B cell (primary cell): ENCODE measurements around the gene MMP14. TPM values are rescaled to one million over a fixed set of nuclear protein-coding genes. Genes with fewer than 3 reads are reported as not detected.

Experiments
- ATAC-seq: fragments of 200-7000 bp; cut with Tn5 transposase; one replicate; pipeline ENCODE4 v1.10.0; 2021; ENCODE audit warnings: low read depth, mild to moderate bottlenecking, moderate number of reproducible peaks, moderate library complexity
- CTCF ChIA-PET: fragments of 350-600 bp; sonication (Branson Sonifier 250); formaldehyde crosslinking; loops from one replicate; lab custom pipeline; 2021; ENCODE audit warnings: antibody characterized with exemption, inconsistent platforms; lab: Charles Lee
- POLR2A ChIA-PET: fragments of 350-600 bp; sonication (Branson Sonifier 250); formaldehyde crosslinking; loops from one replicate; lab custom pipeline; 2021; ENCODE audit warnings: antibody characterized with exemption; lab: Charles Lee
- DNase-seq: peaks from one replicate; pipeline ENCODE4 v3.0.0; 2013
- H2AFZ ChIP-seq: 2 replicates; pipeline ENCODE4 v1.6.1; 2012; ENCODE audit warnings: mild to moderate bottlenecking, low read depth, low read length; ENCODE audit not compliant: insufficient read depth, poor library complexity, severe bottlenecking
- H3K27ac ChIP-seq, 2 donors: 1 replicate in 1 of 2; 2 replicates in 1 of 2; pipeline ENCODE4 v1.5.1; 2012 to 2013; ENCODE audit warnings: low read length in 2 of 2, mild to moderate bottlenecking in 2 of 2, moderate library complexity in 1 of 2
- H3K27me3 ChIP-seq, 4 experiments: fragments of 200-600 bp in 1 of 4; sonication (generic) in 1 of 4; replicated peaks in 1 of 4; 1 replicate in 2 of 4; 2 replicates in 2 of 4; pipeline versions ENCODE4 v1.6.1 to v1.7.0; 2013 to 2016; ENCODE audit warnings: low read length in 3 of 4, mild to moderate bottlenecking in 2 of 4, mixed read lengths in 1 of 4, moderate library complexity in 1 of 4; ENCODE audit not compliant: insufficient read depth in 4 of 4, control insufficient read depth in 3 of 4; ENCODE audit errors: control extremely low read depth in 1 of 4
- H3K36me3 ChIP-seq, 2 experiments: replicated peaks in 1 of 2; 1 replicate in 1 of 2; 2 replicates in 1 of 2; pipeline versions ENCODE4 v1.6.1 to v1.7.1; 2013; ENCODE audit warnings: low read length in 1 of 2; ENCODE audit not compliant: insufficient read depth in 2 of 2, control insufficient read depth in 1 of 2; ENCODE audit errors: control extremely low read depth in 1 of 2, extremely low read depth in 1 of 2
- H3K4me1 ChIP-seq, 2 donors: fragments of 200-600 bp in 1 of 2; sonication (generic) in 1 of 2; 1 replicate in 1 of 2; 2 replicates in 1 of 2; pipeline versions ENCODE4 v1.5.1 to v1.6.1; 2013 to 2017; ENCODE audit warnings: low read length in 2 of 2; ENCODE audit not compliant: control insufficient read depth in 2 of 2, insufficient read depth in 2 of 2
- H3K4me2 ChIP-seq: replicated peaks from 2 replicates; pipeline ENCODE3; 2012; ENCODE audit warnings: mild to moderate bottlenecking, low read depth, low read length; ENCODE audit not compliant: poor library complexity, severe bottlenecking
- H3K4me3 ChIP-seq, 5 experiments: fragments of 200-600 bp in 1 of 5; sonication (generic) in 1 of 5; 1 replicate in 3 of 5; 2 replicates in 2 of 5; pipeline versions ENCODE4 v1.5.1 to v1.7.0; 2011 to 2016; ENCODE audit warnings: low read length in 4 of 5, mild to moderate bottlenecking in 4 of 5, low read depth in 2 of 5, control low read depth in 1 of 5, moderate library complexity in 1 of 5; ENCODE audit not compliant: insufficient read depth in 1 of 5; ENCODE audit errors: control extremely low read depth in 1 of 5, extremely low read depth in 1 of 5
- H3K79me2 ChIP-seq: fragments of 200-600 bp; sonication (generic); one replicate; pipeline ENCODE4 v1.6.0; 2016; ENCODE audit warnings: low read length; ENCODE audit not compliant: control insufficient read depth, insufficient read depth
- H3K9ac ChIP-seq: fragments of 200-600 bp; sonication (generic); 2 replicates; pipeline ENCODE4 v1.6.1; 2017; ENCODE audit warnings: mild to moderate bottlenecking, low read length, moderate library complexity
- H3K9me3 ChIP-seq, 3 donors: one replicate each; pipeline versions ENCODE4 v1.6.1 to v1.7.1; 2013; ENCODE audit warnings: low read length in 2 of 3; ENCODE audit not compliant: control insufficient read depth in 2 of 3, insufficient read depth in 1 of 3; ENCODE audit errors: control extremely low read depth in 1 of 3
- H4K20me1 ChIP-seq: 2 replicates; pipeline ENCODE4 v1.6.0; 2012; ENCODE audit warnings: mild to moderate bottlenecking, low read length; ENCODE audit not compliant: insufficient read depth, control insufficient read depth, poor library complexity, severe bottlenecking
- H3K27ac Mint-ChIP-seq: one replicate; pipeline ENCODE4 v1.8.0; 2021; ENCODE audit warnings: mixed read lengths
- H3K27me3 Mint-ChIP-seq: one replicate; pipeline ENCODE4 v1.8.0; 2021; ENCODE audit warnings: mixed read lengths
- H3K4me1 Mint-ChIP-seq: one replicate; pipeline ENCODE4 v1.8.0; 2021; ENCODE audit warnings: mixed read lengths
- H3K4me3 Mint-ChIP-seq: one replicate; pipeline ENCODE4 v1.8.0; 2021; ENCODE audit warnings: mixed read lengths
- H3K9me3 Mint-ChIP-seq: one replicate; pipeline ENCODE4 v1.8.0; 2022; ENCODE audit warnings: mixed read lengths; ENCODE audit not compliant: insufficient read depth
- CTCF ChIP-seq: fragments of 200-600 bp; IDR thresholded peaks from one replicate; pipeline ENCODE4 v1.8.0; 2022; ENCODE audit warnings: antibody characterized with exemption, mild to moderate bottlenecking
- EZH2 ChIP-seq: IDR thresholded peaks from 2 replicates; pipeline ENCODE4 v1.6.1; 2012; ENCODE audit warnings: borderline replicate concordance, low read depth, mild to moderate bottlenecking, moderate library complexity, low read length; ENCODE audit not compliant: insufficient read depth, poor library complexity, severe bottlenecking
- WGBS: methylation state at CpG from one replicate; pipeline ENCODE4 v1.1.5; 2013; ENCODE audit warnings: missing lambda C conversion rate; ENCODE audit not compliant: insufficient coverage; 5-methylcytosine and 5-hydroxymethylcytosine counted together
- intact Hi-C: fragments of 100-400 bp; cut with micrococcal nuclease; formaldehyde crosslinking; loops from one replicate; pipeline ENCODE4 v1.10.0; 2022
- polyA minus RNA-seq: library from RNA; depleted of rRNA, polyadenylated mRNA; stranded (reverse); fragments of >200 nt; gene quantifications from 2 replicates; pipeline ENCODE4 v1.2.3, GENCODE V29; 2012
- polyA plus RNA-seq: library from polyadenylated mRNA; depleted of rRNA; stranded (reverse); fragments of >200 nt; gene quantifications from 2 replicates; pipeline ENCODE4 v1.2.3, GENCODE V29; 2012
- total RNA-seq, 2 donors: library from RNA; stranded (reverse); fragments of 120-200 nt in 1 of 2; gene quantifications; 1 replicate in 1 of 2; 2 replicates in 1 of 2; pipeline versions ENCODE4 v1.2.3 to v1.2.4, GENCODE V29; 2013 to 2022

Gene MMP14
- total RNA-seq (3.5 and 5.2 TPM in 2 replicates), polyA plus RNA-seq (1.0 and 2.2 TPM in 2 replicates), polyA minus RNA-seq (0.43 and 1.00 TPM in 2 replicates)
- total RNA-seq (2013): 3.5 TPM

- TF ChIP-seq CTCF (no peak), EZH2 (no peak)
- no peaks in the 10 kb centered on the region for H3K79me2 ChIP-seq
- peaks cover 18 to 22% of the 10 kb centered on the region in 2 donors for H3K4me1 ChIP-seq
- no peak within 1 kb of the TSS for H3K27ac ChIP-seq
- peaks cover 0 to 29% (median 11%) of the 10 kb centered on the region in 4 experiments for H3K27me3 ChIP-seq
- H3K4me2 ChIP-seq: peak within 1 kb of the TSS; percentile 88
- no peaks in the 10 kb centered on the region for H4K20me1 ChIP-seq
- H3K27ac Mint-ChIP-seq: peak within 1 kb of the TSS; percentile 94
- peak; percentile 36 for ATAC-seq
- 9% methylated on average over 37 of the region's 46 CpGs for WGBS
- peak within 1 kb of the TSS; percentile 88 for H2AFZ ChIP-seq
- peak within 1 kb of the TSS; percentile 60 for H3K9ac ChIP-seq
- peaks cover 0 to 5% (median 0%) of the 10 kb centered on the region in 3 donors for H3K9me3 ChIP-seq
- H3K4me3 ChIP-seq: peak within 1 kb of the TSS; percentile 30 to 66 (median 62)
- peaks cover 12 to 32% of the 10 kb centered on the region in 2 experiments for H3K36me3 ChIP-seq
- ChIA-PET CTCF (interaction anchor here (0.7 to 8.7 kb wide), 10 partner anchors 13 to 263 kb away, joined by 3 to 90 read pairs (median 8); partner anchors contain the start of gene OXA1L), POLR2A (interaction anchor here (0.6 to 1.6 kb wide), 3 partner anchors 13 to 85 kb away, joined by 4 to 6 read pairs (median 6); no protein-coding TSS in a partner anchor)
- no peaks in the 10 kb centered on the region for H3K9me3 Mint-ChIP-seq
- H3K27me3 Mint-ChIP-seq: peaks cover 4% of the 10 kb centered on the region
- intact Hi-C loops: no loop called here
- H3K4me1 Mint-ChIP-seq: peaks cover 23% of the 10 kb centered on the region
- no peak for DNase-seq
- peak within 1 kb of the TSS; percentile 96 for H3K4me3 Mint-ChIP-seq
Observed at GRCh38 chr14:22836301-22837113, at the start of gene MMP14. Gene MMP14, plus strand, starts transcription at chr14:22836585. Its CDS starts 233 bp downstream, at chr14:22836818.

DNA sequence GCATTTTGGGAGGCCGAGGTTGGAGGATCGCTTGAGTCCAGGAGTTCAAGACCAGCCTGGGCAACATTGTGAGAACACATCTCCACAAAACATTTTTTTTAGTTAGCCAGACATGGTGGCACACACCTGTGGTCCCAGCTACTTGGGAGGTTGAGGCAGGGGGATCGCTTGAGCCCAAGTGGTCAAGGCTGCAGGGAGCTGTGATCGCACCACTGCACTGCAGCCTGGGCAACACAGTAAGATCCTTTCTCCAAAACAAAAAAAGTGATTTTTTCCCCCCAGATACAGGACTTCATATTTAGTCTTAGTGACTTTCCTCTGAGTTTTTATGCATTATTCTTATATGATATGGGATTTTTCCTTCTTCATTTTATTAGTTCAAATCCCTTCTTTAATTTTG, 49.7 kb upstream of the MMP14 start:
- DNase-seq: no peak
- Histone ChIP-seq H3K4me2 (no peak overlapping the region), H3K79me2 (no peaks in the 10 kb centered on the region), H3K27me3 (no peaks in the 10 kb centered on the region), H3K4me3 (no peak overlapping the region), H3K9ac (no peak overlapping the region), H3K36me3 (peaks cover 0 to 2% of the 10 kb centered on the region in 2 experiments), H3K9me3 (no peaks in the 10 kb centered on the region), H3K4me1 (peaks cover 21 to 30% of the 10 kb centered on the region in 2 donors), H3K27ac (no peak overlapping the region), H2AFZ (no peak overlapping the region), H4K20me1 (no peaks in the 10 kb centered on the region)
- Mint-ChIP-seq H3K9me3 (no peaks in the 10 kb centered on the region), H3K27me3 (no peaks in the 10 kb centered on the region), H3K4me1 (peaks cover 32% of the 10 kb centered on the region), H3K27ac (no peak overlapping the region), H3K4me3 (no peak overlapping the region)
- POLR2A ChIA-PET: no interaction called here
- CTCF ChIA-PET: no interaction called here
- intact Hi-C loops: no loop called here
- TF ChIP-seq CTCF: no peak
- WGBS: 100% methylated on average over 1 of the region's 4 CpGs
- no peak for ATAC-seq
